Measurements from ENCODE around the gene FURIN.
A peak's percentile ranks its signal among the peaks of the same experiment; 100 is the strongest.

FURIN gene

DNA sequence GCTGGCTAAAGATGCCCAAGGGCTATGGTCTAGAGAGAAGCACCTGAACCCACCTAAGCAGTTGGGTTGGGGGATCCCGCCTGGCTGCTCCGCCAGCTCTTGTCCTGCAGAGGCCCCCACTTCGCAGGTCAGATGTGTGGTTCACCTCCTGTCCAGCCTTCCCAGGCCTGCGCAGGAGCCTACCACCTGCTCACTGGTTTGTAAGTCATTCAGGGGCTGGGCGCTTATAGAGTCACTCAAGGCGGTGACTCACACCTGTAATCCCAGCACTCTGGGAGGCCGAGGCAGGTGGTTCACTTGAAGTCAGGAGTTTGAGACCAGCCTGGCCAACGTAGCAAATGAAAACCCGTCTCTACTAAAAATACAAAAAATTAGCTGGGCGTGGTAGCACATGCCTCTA is 3.9 kb upstream of the FURIN start:
- TF ChIP-seq, protein P1, sequence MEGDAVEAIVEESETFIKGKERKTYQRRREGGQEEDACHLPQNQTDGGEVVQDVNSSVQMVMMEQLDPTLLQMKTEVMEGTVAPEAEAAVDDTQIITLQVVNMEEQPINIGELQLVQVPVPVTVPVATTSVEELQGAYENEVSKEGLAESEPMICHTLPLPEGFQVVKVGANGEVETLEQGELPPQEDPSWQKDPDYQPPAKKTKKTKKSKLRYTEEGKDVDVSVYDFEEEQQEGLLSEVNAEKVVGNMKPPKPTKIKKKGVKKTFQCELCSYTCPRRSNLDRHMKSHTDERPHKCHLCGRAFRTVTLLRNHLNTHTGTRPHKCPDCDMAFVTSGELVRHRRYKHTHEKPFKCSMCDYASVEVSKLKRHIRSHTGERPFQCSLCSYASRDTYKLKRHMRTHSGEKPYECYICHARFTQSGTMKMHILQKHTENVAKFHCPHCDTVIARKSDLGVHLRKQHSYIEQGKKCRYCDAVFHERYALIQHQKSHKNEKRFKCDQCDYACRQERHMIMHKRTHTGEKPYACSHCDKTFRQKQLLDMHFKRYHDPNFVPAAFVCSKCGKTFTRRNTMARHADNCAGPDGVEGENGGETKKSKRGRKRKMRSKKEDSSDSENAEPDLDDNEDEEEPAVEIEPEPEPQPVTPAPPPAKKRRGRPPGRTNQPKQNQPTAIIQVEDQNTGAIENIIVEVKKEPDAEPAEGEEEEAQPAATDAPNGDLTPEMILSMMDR (IDR thresholded peaks at IDR 0.05; ENCODE audit: low read depth, low read length): no peak
- H3K4me3 ChIP-seq (ENCODE audit: low read depth, low read length): no peak overlapping the region

GRCh38 chr15:90865702-90866101 is 2.7 kb upstream of the FURIN start:
- TF ChIP-seq, protein P1 (IDR thresholded peaks at IDR 0.05; ENCODE audit: low read depth, low read length): no peak
- H3K4me3 ChIP-seq (ENCODE audit: low read depth, low read length): no peak overlapping the region

DNA sequence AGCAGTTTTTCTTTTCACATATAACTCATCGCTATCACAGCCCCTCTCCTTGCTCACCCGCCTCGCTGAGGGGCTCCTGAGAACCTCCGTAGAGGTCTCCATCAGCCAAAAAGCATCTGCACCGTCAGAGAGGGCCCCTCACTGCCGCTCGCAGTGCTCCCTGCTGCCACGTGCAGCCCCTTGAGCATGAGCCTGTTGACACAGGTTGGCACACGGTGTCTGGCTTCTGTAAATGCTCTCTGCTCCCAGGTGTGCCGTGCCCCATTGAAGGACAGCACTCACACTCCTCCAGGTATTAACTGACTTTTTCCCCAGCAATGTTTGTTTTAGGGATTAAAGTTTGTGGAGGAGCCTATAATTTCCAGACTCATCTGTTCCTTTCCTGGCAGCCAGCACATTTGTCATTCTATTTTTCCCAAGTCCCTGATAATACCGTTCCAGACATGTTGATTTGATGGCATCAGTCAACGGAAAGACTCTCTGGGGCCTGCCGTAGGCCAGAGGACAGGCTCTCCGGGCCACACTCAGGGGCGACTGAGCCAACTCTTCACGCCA is 2.1 kb upstream of the FURIN start:
- no peak overlapping the region for H3K4me3 ChIP-seq (ENCODE audit: low read depth, low read length)
- TF ChIP-seq, protein P1 (IDR thresholded peaks at IDR 0.05; ENCODE audit: low read depth, low read length): no peak

- no peak overlapping the region for H3K4me3 ChIP-seq (ENCODE audit: low read depth, low read length)
- TF ChIP-seq, protein P1 (IDR thresholded peaks at IDR 0.05; ENCODE audit: low read depth, low read length): no peak
Observed at GRCh38 chr15:90866800-90867199, 1.6 kb upstream of the FURIN start.

DNA sequence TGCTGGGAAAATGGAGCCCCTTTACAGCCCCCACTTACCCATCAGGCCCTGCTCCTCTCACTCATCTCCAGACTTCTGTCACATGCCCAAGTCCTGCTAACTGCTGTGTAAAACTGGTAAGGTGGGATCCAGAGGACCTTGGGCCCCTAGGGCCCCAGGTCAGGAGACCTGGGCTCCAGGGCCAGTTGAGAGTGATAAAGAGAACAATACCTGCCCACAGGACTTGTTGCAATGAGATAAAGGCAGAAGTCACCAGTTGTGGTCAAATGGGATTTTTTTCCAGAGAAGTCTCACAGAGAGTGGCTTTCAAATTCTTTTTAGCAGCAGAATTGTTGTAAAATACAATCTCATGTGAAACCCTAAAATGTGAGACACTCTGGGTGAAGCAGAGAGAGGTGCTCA is 753 bp downstream of the FURIN start:
- no peak overlapping the region for H3K4me3 ChIP-seq (ENCODE audit: low read depth, low read length)
- TF ChIP-seq, protein P1 (IDR thresholded peaks at IDR 0.05; ENCODE audit: low read depth, low read length): no peak

DNA sequence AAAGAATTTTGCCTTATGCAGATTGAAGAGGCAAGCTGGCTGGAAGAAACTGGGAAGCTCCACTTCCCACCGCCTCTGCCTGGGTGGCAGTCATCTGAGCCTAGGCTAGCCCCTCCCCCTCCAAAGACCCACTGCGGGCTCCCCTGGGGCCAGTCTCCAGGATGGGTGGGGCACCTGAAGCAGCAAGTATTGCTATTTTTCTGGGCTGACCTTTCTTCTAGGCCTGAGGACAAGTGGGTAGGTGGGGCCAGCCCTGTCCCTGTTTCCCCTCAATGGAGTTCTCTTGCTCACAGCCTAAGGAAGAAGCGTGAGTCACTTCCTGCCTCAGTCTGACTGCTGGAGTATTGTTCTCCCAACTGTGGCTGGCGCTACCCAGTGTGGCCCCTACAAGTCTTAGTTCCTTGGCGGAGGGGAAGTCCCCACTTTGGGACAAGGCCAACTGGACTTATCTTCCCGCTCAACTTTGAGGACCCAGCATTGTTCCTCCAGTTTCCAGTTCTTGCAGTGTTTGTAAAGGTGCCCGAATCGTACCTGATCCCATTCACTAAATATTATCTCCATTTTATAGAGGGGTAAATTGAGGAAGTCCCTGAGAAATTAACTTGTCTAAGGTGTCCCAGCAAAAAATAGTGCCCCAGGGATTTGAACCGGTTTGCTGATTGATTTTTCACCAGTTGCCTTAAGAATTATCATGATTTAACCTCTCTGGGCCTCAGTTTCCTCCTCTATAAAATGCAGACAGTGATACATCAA is 1.4 kb downstream of the FURIN start:
- H3K4me3 ChIP-seq (ENCODE audit: low read depth, low read length): no peak overlapping the region
- TF ChIP-seq, protein P1 (IDR thresholded peaks at IDR 0.05; ENCODE audit: low read depth, low read length): no peak

- peak overlapping the region; percentile 73 for H3K4me3 ChIP-seq (ENCODE audit: low read depth, low read length)
- TF ChIP-seq, protein P1 (IDR thresholded peaks at IDR 0.05; ENCODE audit: low read depth, low read length): no peak
Observed at GRCh38 chr15:90870354-90871138, 2.2 kb downstream of the FURIN start.

Measured in WI38 (cell line).